Central memory CD4-positive, alpha-beta T cell (primary cell): Measurements from ENCODE around the gene GSX2.

ENCODE experiments used
- DNase-seq: peaks from one replicate; pipeline ENCODE4 v3.0.0; 2022

The GSX2 gene

DNA sequence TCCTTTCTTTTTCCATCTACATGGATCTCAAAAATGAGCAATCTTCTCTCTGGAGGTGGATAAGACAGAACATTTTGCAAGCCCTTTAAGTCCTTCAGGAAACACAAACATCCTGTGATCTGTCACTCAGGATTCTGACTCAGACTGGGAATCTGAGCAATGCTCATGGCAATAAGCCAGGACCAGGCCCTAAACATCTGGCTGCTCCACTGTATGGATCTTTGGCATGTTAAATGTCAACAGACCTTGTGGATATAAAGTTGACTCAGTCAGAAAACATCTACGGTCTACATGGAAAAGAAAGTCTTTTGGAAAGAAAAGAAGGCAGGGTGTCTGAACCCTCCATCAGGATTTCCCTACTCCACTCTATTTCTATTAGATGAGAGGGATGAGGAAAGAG lies 17.8 kb upstream of the GSX2 start:
- DNase-seq = no peak

DNA sequence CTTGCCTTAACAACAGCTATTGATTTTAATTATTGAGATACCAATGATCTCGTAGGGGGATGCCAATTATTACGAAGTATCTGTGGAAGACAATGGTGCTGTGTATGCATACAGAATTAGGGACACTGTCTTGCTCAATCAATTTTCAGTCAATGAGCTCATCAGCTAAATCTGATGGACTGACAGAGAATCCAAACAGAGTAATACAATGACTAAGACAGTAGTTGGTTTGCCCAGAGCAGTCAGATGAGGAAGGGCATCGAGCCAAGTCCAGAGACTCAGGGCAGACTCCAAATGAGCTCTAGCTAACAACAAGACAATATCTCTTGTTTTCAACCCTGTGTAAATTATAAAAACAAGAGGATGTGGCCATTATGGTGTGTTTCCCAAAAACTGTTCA lies 14.7 kb upstream of the GSX2 start:
- no peak for DNase-seq

DNA sequence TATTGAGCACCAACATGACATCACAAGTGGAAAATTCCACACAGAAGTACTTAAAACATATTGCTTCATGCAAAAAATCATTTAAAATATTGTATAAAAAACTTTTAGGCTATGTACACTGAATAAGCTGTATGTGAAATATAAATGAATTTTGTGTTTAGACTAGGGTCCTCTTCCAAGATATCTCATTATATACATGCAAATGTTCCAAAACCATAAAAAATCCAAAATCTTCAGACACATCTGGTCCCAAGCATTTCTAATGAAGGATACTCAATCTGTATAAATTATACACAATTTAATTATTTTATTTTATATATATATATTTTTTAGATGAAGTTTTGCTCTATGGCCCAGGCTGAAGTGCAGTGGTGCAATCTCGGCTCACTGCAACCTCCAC lies 10.1 kb upstream of the GSX2 start:
- no peak for DNase-seq

DNA sequence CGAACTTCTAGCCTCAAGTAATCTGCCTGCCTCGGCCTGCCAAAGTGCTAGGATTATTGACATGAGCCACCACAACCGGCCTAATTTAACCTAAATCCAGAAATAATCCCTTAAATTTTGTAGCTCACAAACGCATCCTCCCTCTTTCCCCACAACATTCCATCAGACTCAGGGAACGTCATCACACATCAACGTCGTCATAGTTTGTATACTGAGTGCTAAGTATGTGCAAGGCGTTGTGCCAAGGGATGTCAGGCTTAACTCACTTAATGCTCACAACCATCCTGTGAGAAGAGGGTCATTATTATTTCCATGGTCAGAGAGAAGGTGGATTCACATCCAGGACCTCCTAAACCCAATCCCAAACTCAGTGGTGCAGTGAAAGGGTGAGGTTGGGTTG lies 9.6 kb upstream of the GSX2 start:
- DNase-seq = no peak

DNA sequence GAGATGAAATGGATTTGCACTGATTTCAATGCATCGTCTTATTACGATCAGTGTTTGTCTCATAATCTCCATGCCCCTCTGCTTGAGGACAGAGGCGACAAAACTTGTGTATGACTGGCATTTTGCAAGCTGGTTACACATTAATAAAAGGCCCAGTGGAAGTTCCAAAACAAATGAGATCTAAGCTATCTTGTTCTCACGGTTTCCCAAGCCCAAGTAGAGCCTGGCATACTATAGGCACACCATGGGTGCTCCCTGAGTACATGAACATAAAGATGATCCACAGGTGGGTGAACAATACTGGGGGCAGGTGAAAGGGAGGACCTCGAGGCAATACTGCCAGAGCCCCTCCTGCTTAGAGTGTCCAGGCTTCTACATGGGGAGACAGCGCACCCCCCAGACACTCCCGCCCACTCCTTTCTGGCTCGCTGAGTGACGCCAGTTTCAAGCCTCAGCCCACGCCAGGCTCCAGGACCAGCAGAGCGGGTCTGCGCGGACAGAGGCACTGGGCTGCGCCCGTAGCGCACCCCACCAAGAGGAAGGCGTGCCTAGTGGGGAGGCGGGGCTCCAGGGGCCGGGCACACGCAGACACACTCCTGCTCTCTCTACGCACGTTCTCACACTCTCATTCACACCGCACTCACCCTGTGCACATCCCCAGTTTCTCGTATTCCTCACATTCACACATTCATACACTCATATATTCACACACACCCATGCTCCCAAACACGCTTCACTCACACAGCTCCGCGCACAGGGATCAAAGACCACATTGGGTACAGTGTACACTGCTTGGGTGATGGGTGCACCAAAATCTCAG lies 8.9 kb upstream of the GSX2 start:
- DNase-seq = no peak

DNA sequence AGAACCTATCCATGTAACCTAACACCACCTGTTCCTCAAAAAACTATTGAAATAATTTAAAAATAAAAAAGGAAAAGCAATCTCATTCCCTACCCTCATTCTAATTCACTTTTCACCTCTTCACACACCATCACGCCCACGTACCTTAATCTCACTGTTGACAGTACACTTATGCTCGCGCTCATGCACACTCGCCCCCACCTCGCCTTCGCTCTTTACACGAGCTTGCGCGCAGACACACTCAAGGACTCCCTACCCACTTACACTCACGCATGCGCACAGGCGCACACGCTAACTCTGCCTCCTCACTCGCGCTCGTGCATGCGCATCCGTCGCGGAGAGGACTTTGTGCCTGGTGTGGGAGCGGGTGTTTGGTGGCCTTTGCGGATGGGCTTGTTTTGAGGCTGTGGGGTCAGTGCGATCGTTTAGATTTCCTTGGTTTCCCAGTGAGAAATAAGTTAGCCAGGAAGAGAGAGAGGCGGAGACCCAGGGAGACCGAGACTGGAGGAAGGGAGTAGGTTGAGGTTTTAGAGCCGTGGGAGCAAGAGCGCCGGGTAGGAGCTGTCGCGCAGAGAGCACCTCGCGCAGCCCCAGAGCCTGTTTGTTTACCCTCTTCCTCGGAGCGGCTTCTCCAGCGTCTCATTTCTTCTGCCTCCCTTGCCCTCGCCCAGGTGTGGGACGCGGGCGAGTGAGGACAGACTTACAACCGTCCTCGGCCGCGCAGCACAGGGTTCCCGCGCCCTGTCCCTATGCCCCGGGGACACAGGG lies 8.1 kb upstream of the GSX2 start:
- DNase-seq = peak; percentile 82

DNA sequence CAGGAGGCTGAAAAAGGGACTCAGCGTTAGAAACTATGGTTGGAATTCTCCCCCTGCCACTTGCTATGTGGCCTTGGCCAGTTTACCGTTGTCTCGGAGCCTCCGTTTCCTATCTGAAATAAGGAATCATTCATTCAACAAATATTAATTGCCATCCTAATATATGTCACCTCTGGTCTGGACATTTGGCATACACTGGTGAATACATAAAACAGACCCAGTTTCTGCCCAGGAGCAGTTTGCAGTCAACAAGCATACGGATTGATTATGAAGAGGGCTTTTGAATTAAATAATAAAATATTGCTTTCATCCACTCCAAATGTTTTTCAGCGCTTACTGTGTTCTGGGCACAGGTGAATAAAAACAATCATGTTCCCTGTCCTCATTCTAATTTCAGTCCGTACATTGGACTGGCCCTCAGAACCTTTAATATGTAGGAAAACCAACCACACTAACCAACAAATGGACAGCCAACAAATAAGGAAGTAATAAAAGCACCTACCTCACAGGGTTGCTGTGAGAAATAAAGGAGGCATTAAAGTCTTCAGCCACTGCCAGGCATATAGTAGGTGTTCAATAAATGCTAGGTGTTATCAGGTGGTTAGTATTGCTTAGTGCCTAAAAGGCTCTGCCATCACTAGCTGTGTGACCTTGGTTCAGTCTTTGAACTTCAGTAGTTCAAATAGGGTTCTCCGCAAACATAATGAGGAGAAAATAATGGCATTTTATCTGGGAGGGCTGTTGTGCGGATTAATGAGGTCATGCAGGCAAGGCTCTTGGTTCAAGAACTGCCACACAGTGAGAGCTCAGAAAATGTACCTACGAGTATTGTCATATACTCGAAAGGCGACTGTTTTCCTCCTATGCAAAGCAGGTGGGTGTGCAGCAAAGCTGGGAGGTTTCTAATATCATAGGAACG lies 7.3 kb upstream of the GSX2 start:
- no peak for DNase-seq

DNA sequence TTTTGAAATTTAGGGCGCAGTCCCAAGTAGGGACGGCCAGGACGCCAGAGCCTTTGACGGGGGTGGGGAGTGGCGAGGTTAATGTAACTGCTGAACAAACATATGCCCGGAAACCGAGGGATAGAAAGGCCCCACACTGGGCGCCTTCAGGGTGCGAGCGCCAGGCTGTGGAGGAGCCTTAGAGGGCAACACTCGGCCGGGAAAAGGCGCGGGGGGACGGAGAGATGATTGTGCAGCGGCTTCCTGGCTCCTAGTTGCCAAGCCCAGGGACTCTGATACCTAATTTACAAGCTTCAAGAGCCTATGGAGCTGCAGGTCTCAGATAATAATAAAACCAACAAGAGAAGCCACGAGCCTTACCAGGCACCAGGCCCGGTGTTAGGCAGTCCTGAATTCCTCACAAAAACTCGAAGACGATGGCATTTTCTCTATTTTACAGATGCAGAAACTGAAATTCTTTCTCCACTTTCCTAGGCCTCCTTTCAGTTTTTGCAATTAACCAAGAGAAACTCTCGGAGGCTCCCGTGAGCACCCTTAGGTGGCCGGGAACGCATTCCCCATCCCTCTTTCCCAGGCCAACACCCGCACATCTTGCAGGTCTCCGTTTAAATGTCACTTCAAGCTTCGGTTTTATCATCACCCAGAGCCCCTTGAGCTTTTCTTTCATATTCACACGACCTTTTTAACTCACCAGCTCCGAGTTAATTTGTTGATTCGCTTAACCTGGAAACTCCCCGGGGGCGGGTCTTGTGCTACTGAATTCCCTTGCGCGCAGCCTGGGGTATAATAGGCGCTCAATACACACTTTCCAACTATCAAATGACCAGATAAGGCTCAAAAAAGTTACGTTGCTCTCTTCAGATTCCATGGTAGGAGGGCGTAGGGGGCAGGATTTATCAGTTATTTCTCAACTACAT lies 6.4 kb upstream of the GSX2 start:
- no peak for DNase-seq

DNA sequence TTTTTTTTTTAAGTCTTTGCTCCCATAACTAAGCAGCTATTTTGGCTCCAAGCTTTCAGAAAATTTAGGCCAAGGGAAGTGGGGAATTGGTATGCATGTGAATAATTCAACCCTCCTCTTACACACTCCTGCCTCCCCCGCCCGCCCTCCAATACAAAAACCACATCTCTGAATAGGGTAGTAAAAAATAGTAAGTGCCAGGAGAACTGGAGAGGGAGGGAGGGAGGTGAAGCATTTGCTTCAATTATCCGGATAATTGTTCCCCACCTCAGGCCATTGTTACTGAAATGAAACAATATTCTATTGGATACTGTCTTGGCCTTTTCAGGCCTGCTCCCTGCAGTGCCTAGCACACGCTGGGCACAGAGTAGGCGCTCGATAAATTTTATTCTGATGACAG lies 5.5 kb upstream of the GSX2 start:
- no peak for DNase-seq

DNA sequence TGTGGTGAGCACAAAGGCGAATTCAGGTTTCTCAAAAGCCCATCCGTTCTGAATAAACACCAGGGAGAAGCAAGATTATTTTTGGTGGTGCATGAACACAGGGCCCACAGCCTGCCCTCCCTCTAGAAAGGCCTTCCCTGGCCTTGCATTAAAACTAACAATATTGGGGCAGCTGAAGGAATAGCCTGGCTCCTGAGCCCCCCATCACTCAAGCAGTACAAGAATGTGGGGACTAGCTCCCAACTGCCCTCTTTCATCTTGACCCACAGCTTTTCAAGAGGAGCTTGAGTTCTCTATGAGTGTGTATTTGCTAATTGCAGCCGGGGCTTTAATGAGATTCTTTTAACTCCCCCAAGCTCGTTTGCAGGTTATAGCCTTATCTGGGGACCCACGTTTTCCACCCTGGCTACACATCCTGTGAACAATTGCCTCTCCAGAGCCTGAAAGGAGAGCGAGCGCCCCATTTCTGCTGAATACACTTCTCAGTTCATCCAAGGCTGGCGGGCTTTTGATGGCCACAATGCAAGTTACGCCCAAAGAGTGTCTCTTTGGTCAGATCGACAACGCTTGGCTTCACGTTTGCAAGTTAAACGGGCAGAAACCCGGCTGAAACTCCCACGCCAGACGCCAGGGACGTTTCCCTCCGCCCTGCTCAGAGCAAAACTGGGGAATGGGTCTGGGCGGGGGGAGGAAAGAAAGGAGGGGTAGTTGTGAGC lies 4.7 kb upstream of the GSX2 start:
- no peak for DNase-seq

DNA sequence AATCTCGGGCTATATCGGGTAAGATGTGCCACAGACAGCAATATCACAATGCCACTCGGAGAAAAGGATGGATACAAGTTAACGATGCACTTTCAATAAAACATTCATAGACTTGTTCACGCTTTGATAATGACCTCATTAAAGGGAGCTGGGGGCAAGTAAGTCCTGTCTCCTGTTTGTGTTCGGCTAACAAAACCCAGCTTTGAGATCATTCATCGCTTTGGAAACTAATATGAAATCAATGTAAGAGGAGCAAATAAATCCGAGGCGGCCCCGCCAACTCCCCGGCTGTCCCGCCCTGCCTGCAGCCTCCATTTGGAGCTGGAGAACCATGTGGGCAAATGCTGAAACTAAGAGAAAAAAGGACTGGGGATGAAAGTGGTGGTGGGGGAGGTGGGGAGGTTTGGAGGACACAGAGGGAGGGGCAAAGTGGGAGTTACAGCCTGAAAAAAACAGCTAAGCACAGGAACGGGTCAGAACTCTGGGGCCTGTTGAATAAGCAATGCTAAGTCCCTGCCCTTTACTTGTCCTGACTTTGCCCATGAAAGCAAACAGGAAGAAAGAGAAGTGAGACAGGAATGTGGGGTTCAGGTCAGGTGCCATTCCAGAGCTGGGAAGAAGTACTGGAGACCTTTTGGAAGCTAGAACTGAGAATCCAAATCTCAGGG lies 3.5 kb upstream of the GSX2 start:
- no peak for DNase-seq

DNA sequence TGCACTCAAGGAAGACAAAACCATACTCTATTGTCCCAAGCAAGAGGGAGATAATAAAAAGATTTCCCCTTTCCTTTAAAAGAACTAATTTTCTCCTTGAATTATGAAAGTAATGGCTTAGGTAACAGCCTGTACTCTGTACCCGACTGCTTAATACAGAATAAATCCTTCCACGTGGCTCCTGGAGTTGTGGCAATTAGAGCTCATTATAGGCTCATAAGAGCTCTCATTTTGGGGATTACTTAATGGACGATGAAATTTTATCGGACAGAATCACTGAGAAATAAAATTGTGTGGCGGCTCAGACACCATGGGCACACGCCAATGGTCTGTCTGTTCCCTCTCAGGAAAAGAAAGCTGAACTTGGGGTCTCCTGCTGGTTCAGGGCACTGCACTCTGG lies 2.8 kb upstream of the GSX2 start:
- no peak for DNase-seq

DNA sequence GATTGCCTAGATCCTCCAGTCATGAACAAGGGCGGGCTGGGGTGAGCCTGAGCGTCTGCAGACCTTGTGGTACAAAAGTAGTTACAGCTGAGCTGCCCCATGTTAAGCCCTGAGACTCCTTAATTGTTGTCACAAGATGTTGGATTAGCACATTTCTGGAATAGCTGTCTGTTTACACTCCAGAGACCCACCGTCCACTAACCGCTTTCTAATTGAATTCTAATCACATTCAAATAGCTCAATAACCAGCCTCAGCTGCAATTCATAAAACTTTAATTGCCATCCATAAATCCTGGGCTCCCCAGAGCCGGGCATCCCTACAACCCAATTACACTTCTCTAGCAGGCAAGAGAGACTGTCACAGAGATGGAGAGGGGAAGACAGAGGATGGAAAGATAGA lies 1.6 kb upstream of the GSX2 start:
- no peak for DNase-seq

DNA sequence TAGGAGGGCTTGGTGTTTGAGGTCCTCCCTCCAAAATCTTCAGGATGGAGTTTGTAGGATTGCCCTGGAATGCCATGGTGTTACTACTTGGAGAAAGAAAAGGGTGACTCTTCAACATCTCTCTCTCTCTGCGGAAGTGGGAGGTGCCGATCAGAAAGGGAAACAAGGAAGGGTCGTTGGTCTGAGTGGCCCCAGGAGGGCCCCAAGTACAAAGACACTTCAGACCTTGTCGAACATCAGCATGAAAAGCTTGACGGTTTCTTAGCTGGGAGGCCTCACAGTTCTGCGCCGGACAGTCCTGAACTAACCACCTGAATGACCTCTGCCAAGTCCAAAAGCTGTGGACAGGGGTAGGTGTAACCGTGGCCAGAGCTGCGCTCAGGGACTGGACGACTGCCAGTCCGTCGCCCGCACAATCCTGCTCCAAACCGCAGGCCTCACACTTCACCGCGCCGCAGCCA lies 646 bp upstream of the GSX2 start:
- DNase-seq = no peak

DNA sequence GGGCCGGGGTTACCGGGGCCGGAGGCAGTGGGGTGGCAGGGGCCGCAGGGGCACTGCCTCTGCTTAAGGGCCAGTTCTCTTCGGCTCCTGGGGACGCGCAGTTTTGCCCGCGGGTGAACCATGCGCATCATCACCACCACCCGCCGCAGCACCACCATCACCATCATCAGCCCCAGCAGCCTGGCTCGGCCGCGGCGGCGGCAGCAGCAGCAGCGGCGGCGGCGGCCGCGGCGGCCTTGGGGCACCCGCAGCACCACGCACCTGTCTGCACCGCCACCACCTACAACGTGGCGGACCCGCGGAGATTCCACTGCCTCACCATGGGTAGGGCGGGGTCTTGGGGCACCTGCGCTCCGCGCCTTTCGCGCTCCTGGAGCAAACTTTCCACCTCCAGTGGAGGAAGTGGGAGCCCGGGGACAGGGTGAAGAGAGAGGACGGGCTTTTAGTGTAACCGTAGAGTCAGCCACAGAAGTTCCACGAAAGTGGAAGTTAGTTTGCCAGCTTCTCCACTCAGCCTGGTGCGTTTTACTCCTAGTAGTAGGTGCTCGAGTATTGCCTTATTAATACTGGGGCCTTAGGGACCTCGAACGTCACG lies 729 bp downstream of the GSX2 start:
- peak; percentile 12 for DNase-seq

DNA sequence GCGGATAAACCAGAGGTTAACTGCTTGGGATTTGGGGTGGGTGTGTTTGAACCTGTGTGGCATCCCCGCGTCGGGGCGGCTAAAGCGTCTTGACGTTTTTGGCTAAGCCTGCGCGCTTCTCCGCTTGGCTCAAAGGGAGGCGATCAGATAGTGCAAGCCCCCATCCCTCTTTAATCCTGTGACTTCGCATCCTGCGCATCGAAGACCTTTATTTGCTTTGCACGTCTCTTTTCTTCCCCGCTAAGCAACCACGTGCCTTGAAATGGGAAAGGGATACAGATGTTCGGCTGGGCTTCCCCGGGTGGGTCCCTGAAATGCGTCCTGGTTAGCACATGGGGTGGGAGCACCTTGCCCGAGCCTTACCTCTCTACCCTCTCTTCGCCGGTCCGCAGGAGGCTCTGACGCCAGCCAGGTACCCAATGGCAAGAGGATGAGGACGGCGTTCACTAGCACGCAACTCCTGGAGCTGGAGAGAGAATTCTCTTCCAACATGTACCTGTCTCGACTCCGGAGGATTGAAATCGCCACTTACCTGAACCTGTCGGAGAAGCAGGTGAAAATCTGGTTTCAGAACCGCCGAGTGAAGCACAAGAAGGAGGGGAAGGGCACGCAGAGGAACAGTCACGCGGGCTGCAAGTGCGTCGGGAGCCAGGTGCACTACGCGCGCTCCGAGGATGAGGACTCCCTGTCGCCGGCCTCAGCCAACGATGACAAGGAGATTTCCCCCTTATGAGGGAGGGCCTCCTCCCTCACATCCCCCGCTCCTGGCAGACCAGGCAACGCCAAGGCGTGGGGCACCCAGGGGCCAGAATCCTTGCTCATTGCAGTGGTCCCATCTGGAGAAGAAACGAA lies 1.5 kb downstream of the GSX2 start:
- DNase-seq = no peak

DNA sequence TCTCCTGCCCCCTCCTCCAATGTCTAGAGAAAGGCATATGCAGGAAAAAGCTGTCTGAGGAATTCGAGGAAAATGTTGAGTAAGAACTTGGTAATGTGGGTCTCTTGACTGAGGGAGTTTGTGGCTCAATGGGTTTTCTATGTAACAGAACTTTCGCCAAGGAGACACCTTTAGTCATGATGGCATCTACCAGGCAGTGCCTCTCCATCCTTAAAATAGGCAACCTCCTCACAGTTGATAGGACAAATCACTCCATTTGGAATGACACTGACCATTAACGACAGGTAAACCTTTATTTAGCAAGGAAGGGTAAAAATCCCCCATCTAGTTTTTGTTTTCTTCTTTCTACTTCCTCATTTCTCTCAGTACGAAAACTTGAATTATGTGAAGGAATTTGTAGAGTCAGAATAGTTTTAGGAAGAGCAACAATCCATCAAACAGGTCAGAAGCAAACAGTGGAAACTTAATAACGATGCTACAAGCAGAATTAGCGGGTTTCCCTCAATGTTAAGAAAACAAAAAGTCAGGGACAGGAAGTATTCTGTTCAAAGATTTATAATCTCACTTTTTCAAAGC lies 2.7 kb downstream of the GSX2 start:
- DNase-seq = no peak

DNA sequence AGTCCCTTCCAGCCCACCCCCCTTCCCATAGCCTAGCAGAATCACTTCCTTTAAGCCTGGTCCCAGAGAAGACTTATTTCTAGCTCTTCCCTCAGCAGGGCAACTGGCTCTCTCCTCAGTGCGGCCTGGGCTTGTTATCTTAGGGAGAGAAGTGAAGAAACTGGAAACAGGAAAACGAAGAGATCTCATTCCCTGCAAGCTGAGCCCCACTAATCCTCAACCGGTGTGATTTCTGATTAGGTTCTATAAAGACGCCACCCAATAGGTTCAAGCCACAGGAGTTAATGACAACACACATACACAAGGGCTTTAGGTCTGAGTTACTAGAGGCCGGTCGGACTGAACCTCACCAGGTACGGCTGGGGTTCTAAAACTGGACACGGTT lies 3.2 kb downstream of the GSX2 start:
- DNase-seq = no peak

DNA sequence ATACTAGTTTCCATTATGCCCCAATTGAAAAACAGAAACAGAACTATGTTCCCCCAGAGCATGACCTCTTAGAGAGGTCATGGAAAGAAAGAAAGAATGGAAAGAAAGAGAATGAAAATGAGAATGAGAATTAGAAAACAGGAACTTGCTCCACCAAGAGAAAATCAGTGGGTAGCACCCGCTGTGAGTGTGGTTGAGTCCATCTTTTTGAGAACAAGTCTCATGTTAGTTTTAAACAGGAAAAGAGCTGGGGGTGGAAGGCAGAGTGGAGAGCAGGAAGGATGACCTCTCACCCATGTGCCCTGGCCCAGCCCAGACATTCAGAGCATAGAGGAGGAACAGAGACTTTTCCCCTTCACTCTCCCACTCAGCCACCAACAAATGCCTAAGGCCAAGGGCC lies 4.9 kb downstream of the GSX2 start:
- no peak for DNase-seq
